Esophagus muscularis mucosa (tissue), 4 donors: ENCODE results near the gene PDE8A. TPM values are rescaled to one million over a fixed set of nuclear protein-coding genes. Genes with fewer than 3 reads are reported as not detected.

Source experiments
- DNase-seq: peaks from one replicate; pipeline ENCODE4 v3.0.0-alpha.2; 2017; ENCODE audit errors: extremely low spot score
- H3K27ac ChIP-seq, 4 donors: fragments of 200-600 bp; sonication (generic); replicated peaks in 1 of 4; 1 replicate in 3 of 4; 2 replicates in 1 of 4; pipeline ENCODE4 v1.5.1; 2016 to 2019; ENCODE audit warnings: mild to moderate bottlenecking in 1 of 4
- H3K27me3 ChIP-seq, 4 donors: fragments of 200-600 bp; sonication (generic); one replicate each; pipeline versions ENCODE4 v1.5.1 to v1.6.0; 2016 to 2019
- H3K36me3 ChIP-seq, 4 donors: fragments of 200-600 bp; sonication (generic); one replicate each; pipeline ENCODE4 v1.5.1; 2016 to 2019
- H3K4me1 ChIP-seq, 4 donors: fragments of 200-600 bp; sonication (generic); one replicate each; pipeline ENCODE4 v1.5.1; 2016 to 2019
- H3K4me3 ChIP-seq, 4 donors: fragments of 200-600 bp; sonication (generic); 1 replicate in 2 of 4; 2 replicates in 2 of 4; pipeline ENCODE4 v1.5.1; 2016 to 2019; ENCODE audit warnings: mild to moderate bottlenecking in 4 of 4, moderate library complexity in 1 of 4
- H3K9me3 ChIP-seq, 4 donors: fragments of 200-600 bp; sonication (generic); 1 replicate in 3 of 4; 2 replicates in 1 of 4; pipeline ENCODE4 v1.5.1; 2016 to 2019
- EP300 ChIP-seq: sonication (generic); formaldehyde crosslinking; IDR thresholded peaks from one replicate; pipeline ENCODE4 v1.6.1; 2017; ENCODE audit warnings: antibody characterized with exemption
- POLR2A ChIP-seq: fragments of 450-650 bp; IDR thresholded peaks from one replicate; pipeline ENCODE4 v1.6.1; 2017; ENCODE audit warnings: antibody characterized with exemption, moderate library complexity, mild to moderate bottlenecking, low read depth
- POLR2AphosphoS5 ChIP-seq, 2 donors: sonication (generic); formaldehyde crosslinking; IDR thresholded peaks; one replicate each; pipeline ENCODE4 v1.6.1; 2017; ENCODE audit warnings: antibody characterized with exemption in 2 of 2
- WGBS: methylation state at CpG from one replicate; pipeline ENCODE4 v1.1.5; 2018; 5-methylcytosine and 5-hydroxymethylcytosine counted together
- intact Hi-C: fragments of 100-400 bp; cut with DNase I; formaldehyde crosslinking; loops from one replicate; pipeline ENCODE4 v1.15.1; 2023
- total RNA-seq, 4 donors: library from RNA; depleted of rRNA; stranded (reverse); fragments of >200 nt; gene quantifications; one replicate each; pipeline versions ENCODE4 v1.1.0 to v1.2.1, GENCODE V29; 2016
- TF ChIP-seq, protein P1 (sequence below), 3 experiments: fragments of 200-600 bp in 2 of 3; fragments of 450-650 bp in 1 of 3; sonication (generic) in 2 of 3; IDR thresholded peaks; one replicate each; pipeline ENCODE4 v1.5.1; 2017 to 2019; ENCODE audit warnings: antibody characterized with exemption in 3 of 3, mild to moderate bottlenecking in 2 of 3, moderate library complexity in 1 of 3

PDE8A gene
- total RNA-seq, 4 donors from 2014 or later = 31.6 to 36.1 (median 32.5) TPM

DNA sequence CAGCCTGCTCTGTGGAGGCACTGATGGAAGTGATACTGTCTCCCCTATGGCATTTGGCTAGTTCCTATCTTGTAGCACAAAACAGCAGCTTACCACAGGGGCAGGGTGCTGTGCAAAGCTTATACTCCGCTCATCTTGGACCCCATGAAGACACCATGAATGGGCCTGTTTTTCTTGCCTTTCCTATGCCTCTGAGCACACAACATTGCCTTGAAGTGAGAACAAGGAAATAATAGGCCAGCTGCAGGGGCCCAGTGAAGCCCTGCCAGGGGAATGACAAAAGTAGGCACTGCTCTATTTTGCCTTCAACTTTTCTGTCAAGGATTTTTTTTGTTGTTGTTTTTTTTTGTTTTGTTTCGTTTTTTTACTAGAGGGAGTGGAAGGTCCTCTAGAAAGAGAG, 110.3 kb downstream of the PDE8A start:
- intact Hi-C loops = no loop called here
- WGBS = 92% methylated on average over 2 of the region's 2 CpGs
- TF ChIP-seq, protein P1, sequence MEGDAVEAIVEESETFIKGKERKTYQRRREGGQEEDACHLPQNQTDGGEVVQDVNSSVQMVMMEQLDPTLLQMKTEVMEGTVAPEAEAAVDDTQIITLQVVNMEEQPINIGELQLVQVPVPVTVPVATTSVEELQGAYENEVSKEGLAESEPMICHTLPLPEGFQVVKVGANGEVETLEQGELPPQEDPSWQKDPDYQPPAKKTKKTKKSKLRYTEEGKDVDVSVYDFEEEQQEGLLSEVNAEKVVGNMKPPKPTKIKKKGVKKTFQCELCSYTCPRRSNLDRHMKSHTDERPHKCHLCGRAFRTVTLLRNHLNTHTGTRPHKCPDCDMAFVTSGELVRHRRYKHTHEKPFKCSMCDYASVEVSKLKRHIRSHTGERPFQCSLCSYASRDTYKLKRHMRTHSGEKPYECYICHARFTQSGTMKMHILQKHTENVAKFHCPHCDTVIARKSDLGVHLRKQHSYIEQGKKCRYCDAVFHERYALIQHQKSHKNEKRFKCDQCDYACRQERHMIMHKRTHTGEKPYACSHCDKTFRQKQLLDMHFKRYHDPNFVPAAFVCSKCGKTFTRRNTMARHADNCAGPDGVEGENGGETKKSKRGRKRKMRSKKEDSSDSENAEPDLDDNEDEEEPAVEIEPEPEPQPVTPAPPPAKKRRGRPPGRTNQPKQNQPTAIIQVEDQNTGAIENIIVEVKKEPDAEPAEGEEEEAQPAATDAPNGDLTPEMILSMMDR (IDR thresholded peaks at IDR 0.05) = no peak
- TF ChIP-seq POLR2AphosphoS5 (IDR thresholded peaks at IDR 0.05) (no peak), EP300 (no peak), POLR2A (no peak)

DNA sequence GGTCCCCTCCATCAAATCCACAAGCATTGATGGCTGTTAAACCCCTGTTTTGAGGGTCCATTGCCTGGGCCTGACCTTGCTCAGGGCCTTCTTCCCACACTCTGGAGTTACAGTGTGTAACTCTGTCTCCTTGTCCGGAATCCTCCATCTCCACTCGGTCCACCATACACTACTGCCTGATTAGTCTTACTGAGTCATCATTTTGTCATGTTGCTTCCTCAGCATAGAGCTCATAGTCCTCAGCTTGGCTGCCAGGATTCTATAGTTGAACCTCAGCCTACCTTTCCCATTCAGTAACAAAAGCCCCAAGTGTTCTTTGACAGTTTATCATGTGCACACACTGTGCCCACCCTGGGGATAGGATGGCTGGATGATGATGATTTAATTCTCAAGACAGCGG, 113.0 kb downstream of the PDE8A start:
- Histone ChIP-seq H3K27ac (no peak overlapping the region), H3K9me3 (no peaks in the 10 kb centered on the region), H3K4me3 (no peak overlapping the region), H3K4me1 (no peaks in the 10 kb centered on the region), H3K27me3 (no peaks in the 10 kb centered on the region), H3K36me3 (peaks cover 9 to 73% (median 64%) of the 10 kb centered on the region in 4 donors)
- WGBS = 98% methylated on average over 3 of the region's 3 CpGs
- intact Hi-C loops = no loop called here
- TF ChIP-seq POLR2A (no peak), POLR2AphosphoS5 (IDR thresholded peaks at IDR 0.05) (no peak), EP300 (no peak)
- TF ChIP-seq, protein P1 (IDR thresholded peaks at IDR 0.05) = no peak
- DNase-seq = no peak

More for the DNA sequence above, 110.3 kb downstream of the PDE8A start:
- no peak overlapping the region for H3K27ac ChIP-seq
- DNase-seq = no peak
- peaks cover 9 to 78% (median 69%) of the 10 kb centered on the region in 4 donors for H3K36me3 ChIP-seq
- no peak overlapping the region for H3K4me3 ChIP-seq
- H3K27me3 ChIP-seq = no peaks in the 10 kb centered on the region
- no peaks in the 10 kb centered on the region for H3K4me1 ChIP-seq
- H3K9me3 ChIP-seq = no peaks in the 10 kb centered on the region

DNA sequence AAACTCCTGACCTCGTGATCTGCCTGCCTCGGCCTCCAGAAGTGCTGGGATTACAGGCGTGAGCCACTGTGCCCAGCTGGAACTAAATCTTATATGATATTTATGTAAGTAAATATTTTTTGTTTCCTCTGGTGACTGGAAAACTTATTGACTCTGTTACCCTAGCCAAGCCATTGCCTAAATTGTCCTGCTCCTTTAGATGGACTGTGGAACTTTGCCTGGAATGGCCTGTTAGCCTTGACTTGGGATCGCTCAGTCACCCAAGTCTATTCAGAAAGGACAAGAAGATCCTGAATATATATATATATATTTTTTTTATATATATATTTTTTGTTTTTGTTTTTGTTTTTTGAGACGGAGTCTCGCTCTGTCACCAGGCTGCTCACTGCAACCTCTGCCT, 113.9 kb downstream of the PDE8A start:
- DNase-seq = no peak
- Histone ChIP-seq H3K36me3 (peaks cover 9 to 73% (median 64%) of the 10 kb centered on the region in 4 donors), H3K27ac (no peak overlapping the region), H3K27me3 (no peaks in the 10 kb centered on the region), H3K9me3 (no peaks in the 10 kb centered on the region), H3K4me3 (no peak overlapping the region), H3K4me1 (no peaks in the 10 kb centered on the region)
- TF ChIP-seq, protein P1 (IDR thresholded peaks at IDR 0.05) = no peak
- no peak for TF ChIP-seq EP300
- TF ChIP-seq POLR2A = no peak
- no peak for TF ChIP-seq POLR2AphosphoS5 (IDR thresholded peaks at IDR 0.05)
- intact Hi-C loops = no loop called here
- 97% methylated on average over 6 of the region's 6 CpGs for WGBS

DNA sequence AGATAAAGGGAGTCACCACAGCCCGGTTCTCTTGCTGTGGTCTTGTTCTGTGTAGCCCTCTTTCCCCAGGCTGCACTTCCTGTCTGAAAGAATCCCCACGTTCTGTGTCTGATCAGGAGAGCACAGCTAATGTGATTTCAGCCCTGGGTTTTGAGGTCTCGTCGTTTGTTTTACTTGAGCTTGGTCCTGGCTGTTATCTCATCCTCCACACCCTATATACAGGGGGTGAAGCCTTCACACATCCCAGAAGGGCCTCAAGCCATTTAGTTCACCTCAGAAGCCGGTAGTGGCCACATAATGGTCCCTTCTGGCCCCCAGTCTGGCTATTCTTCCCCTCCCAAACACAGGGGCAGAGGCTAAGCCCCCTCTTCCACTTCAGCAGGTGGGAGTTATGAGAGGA, 115.6 kb downstream of the PDE8A start:
- no peak for TF ChIP-seq EP300
- DNase-seq = no peak
- WGBS = 74% methylated on average over 5 of the region's 5 CpGs
- intact Hi-C loops = no loop called here
- Histone ChIP-seq H3K27me3 (no peaks in the 10 kb centered on the region), H3K4me3 (no peak overlapping the region), H3K27ac (no peak overlapping the region), H3K4me1 (no peaks in the 10 kb centered on the region), H3K36me3 (peaks cover 7 to 69% (median 55%) of the 10 kb centered on the region in 4 donors), H3K9me3 (no peaks in the 10 kb centered on the region)

DNA sequence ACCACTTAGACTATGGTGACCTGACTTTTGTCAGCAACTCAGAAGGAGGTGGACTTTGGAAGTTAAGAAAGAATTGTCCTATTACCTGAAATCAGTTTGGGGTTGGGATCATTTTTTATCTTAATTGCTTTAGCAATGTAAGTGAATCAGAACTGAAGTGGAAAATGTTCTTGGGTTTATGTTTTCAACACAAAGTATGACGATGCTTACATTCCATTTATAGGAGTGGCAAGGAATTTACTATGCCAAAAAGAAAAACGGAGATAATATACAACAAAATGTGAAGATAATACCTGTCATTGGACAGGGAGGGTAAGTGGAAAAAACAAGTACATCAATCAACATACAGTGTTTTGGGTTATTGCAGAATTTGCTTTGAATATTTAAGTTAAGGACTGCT, 116.1 kb downstream of the PDE8A start:
- Histone ChIP-seq H3K36me3 (peaks cover 2 to 64% (median 50%) of the 10 kb centered on the region in 4 donors), H3K27me3 (no peaks in the 10 kb centered on the region), H3K27ac (no peak overlapping the region), H3K4me1 (no peaks in the 10 kb centered on the region), H3K9me3 (no peaks in the 10 kb centered on the region), H3K4me3 (no peak overlapping the region)
- no peak for DNase-seq
- no peak for TF ChIP-seq EP300
- TF ChIP-seq, protein P1 (IDR thresholded peaks at IDR 0.05) = no peak
- no peak for TF ChIP-seq POLR2AphosphoS5 (IDR thresholded peaks at IDR 0.05)
- no peak for TF ChIP-seq POLR2A
- intact Hi-C loops = no loop called here
- 80% methylated on average over 2 of the region's 2 CpGs for WGBS
